HEK293 (cell line): Measurements from ENCODE around the gene POLH.

Experiments used
- CTCF ChIA-PET: fragments of 350-600 bp; formaldehyde crosslinking; extraction: SDS; loops from one replicate; lab custom pipeline; 2021; ENCODE audit warnings: antibody characterized with exemption; lab: Yijun Ruan, JAX
- POLR2A ChIA-PET: fragments of 300-600 bp; formaldehyde crosslinking; extraction: SDS; loops from one replicate; lab custom pipeline; 2020; ENCODE audit warnings: antibody characterized with exemption, inconsistent platforms; lab: Yijun Ruan, JAX
- H3K27ac ChIP-seq: fragments of 200-500 bp; sonication (Bioruptor generic); 2 replicates; pipeline ENCODE4 v1.5.1; 2014; ENCODE audit warnings: low read depth, low read length, control low read depth, inconsistent platforms; ENCODE audit errors: extremely low read depth
- H3K36me3 ChIP-seq, 2 experiments: fragments of 200-500 bp in 1 of 2; sonication (Bioruptor generic) in 1 of 2; 1 replicate in 1 of 2; 2 replicates in 1 of 2; pipeline ENCODE4 v1.5.1; 2014 to 2017; ENCODE audit warnings: inconsistent platforms in 2 of 2, low read length in 2 of 2; ENCODE audit not compliant: control insufficient read depth in 2 of 2, insufficient read depth in 1 of 2
- H3K4me1 ChIP-seq: fragments of 200-500 bp; sonication (Bioruptor generic); 2 replicates; pipeline ENCODE4 v1.5.1; 2014; ENCODE audit warnings: mild to moderate bottlenecking, low read length, inconsistent platforms; ENCODE audit not compliant: control insufficient read depth, insufficient read depth
- H3K4me3 ChIP-seq: 2 replicates; pipeline ENCODE4 v1.5.1; 2011; ENCODE audit warnings: low read depth, mild to moderate bottlenecking, control low read depth, low read length, moderate library complexity
- H3K9me3 ChIP-seq: fragments of 200-500 bp; sonication (Bioruptor generic); 2 replicates; pipeline ENCODE4 v1.5.1; 2014; ENCODE audit warnings: low read depth, low read length, inconsistent platforms; ENCODE audit not compliant: control insufficient read depth, insufficient read depth
- FEZF1 ChIP-seq: fragments of 450-650 bp; formaldehyde crosslinking; IDR thresholded peaks from 2 replicates; pipeline ENCODE4 v1.5.1; 2016; ENCODE audit warnings: missing biosample characterization, missing genetic modification characterization
- OSR2 ChIP-seq: fragments of 450-650 bp; formaldehyde crosslinking; IDR thresholded peaks from 2 replicates; pipeline ENCODE4 v1.5.1; 2016; ENCODE audit warnings: missing biosample characterization, missing genetic modification characterization
- OVOL3 ChIP-seq: fragments of 450-650 bp; formaldehyde crosslinking; IDR thresholded peaks from 2 replicates; pipeline ENCODE4 v1.5.1; 2016; ENCODE audit warnings: missing biosample characterization, missing genetic modification characterization
- REPIN1 ChIP-seq: fragments of 450-650 bp; formaldehyde crosslinking; IDR thresholded peaks from 2 replicates; pipeline ENCODE4 v1.5.1; 2017; ENCODE audit warnings: missing biosample characterization, missing genetic modification characterization, low read depth
- SCRT1 ChIP-seq: fragments of 450-650 bp; formaldehyde crosslinking; IDR thresholded peaks from 2 replicates; pipeline ENCODE4 v1.5.1; 2016; ENCODE audit warnings: missing biosample characterization, missing genetic modification characterization, borderline replicate concordance
- SCRT2 ChIP-seq: fragments of 450-650 bp; formaldehyde crosslinking; IDR thresholded peaks from 2 replicates; pipeline ENCODE4 v1.5.1; 2016; ENCODE audit warnings: missing biosample characterization, missing genetic modification characterization
- ZBTB1 ChIP-seq: fragments of 450-650 bp; formaldehyde crosslinking; IDR thresholded peaks from 2 replicates; pipeline ENCODE4 v1.5.1; 2016; ENCODE audit warnings: missing biosample characterization, missing genetic modification characterization
- ZBTB20 ChIP-seq: fragments of 450-650 bp; formaldehyde crosslinking; IDR thresholded peaks from 2 replicates; pipeline ENCODE4 v1.5.1; 2016; ENCODE audit warnings: missing biosample characterization, missing genetic modification characterization
- ZBTB7A ChIP-seq: fragments of 450-650 bp; formaldehyde crosslinking; IDR thresholded peaks from 2 replicates; pipeline ENCODE4 v1.5.1; 2016; ENCODE audit warnings: low read depth, missing biosample characterization, missing genetic modification characterization
- ZNF121 ChIP-seq: fragments of 450-650 bp; formaldehyde crosslinking; IDR thresholded peaks from 2 replicates; pipeline ENCODE4 v1.5.1; 2016; ENCODE audit warnings: missing biosample characterization, missing genetic modification characterization
- ZNF214 ChIP-seq: fragments of 450-650 bp; formaldehyde crosslinking; IDR thresholded peaks from 2 replicates; pipeline ENCODE4 v1.5.1; 2017; ENCODE audit warnings: missing biosample characterization, mild to moderate bottlenecking, missing genetic modification characterization, borderline replicate concordance
- ZNF274 ChIP-seq, 2 experiments: fragments of 200-500 bp in 1 of 2; fragments of 450-650 bp in 1 of 2; sonication (Bioruptor generic) in 1 of 2; formaldehyde crosslinking in 1 of 2; IDR thresholded peaks; 2 replicates each; pipeline versions ENCODE4 v1.5.1 to v1.6.1; 2014 to 2016; ENCODE audit warnings: borderline replicate concordance in 1 of 2, inconsistent platforms in 1 of 2, low read length in 1 of 2, missing biosample characterization in 1 of 2, missing genetic modification characterization in 1 of 2
- ZNF311 ChIP-seq: fragments of 450-650 bp; formaldehyde crosslinking; IDR thresholded peaks from 2 replicates; pipeline ENCODE4 v1.5.1; 2017; ENCODE audit warnings: missing biosample characterization, missing genetic modification characterization, borderline replicate concordance
- ZNF366 ChIP-seq: fragments of 450-650 bp; formaldehyde crosslinking; conservative IDR thresholded peaks from 2 replicates; pipeline ENCODE4 v1.5.1; 2016; ENCODE audit warnings: missing biosample characterization, missing genetic modification characterization
- ZNF521 ChIP-seq: fragments of 450-650 bp; formaldehyde crosslinking; IDR thresholded peaks from 2 replicates; pipeline ENCODE4 v1.5.1; 2017; ENCODE audit warnings: missing biosample characterization, mild to moderate bottlenecking, missing genetic modification characterization
- ZNF560 ChIP-seq: fragments of 450-650 bp; formaldehyde crosslinking; IDR thresholded peaks from 2 replicates; pipeline ENCODE4 v1.5.1; 2017; ENCODE audit warnings: missing biosample characterization, missing genetic modification characterization, borderline replicate concordance
- ZNF585B ChIP-seq: fragments of 450-650 bp; formaldehyde crosslinking; IDR thresholded peaks from 2 replicates; pipeline ENCODE4 v1.5.1; 2016; ENCODE audit warnings: missing biosample characterization, missing genetic modification characterization
- ZNF624 ChIP-seq: fragments of 450-650 bp; formaldehyde crosslinking; IDR thresholded peaks from 2 replicates; pipeline ENCODE4 v1.5.1; 2017; ENCODE audit warnings: missing biosample characterization, missing genetic modification characterization
- ZNF660 ChIP-seq: fragments of 450-650 bp; IDR thresholded peaks from 2 replicates; pipeline ENCODE4 v1.5.1; 2018; ENCODE audit warnings: missing biosample characterization, mild to moderate bottlenecking, missing genetic modification characterization
- ZNF843 ChIP-seq: fragments of 450-650 bp; formaldehyde crosslinking; IDR thresholded peaks from 2 replicates; pipeline ENCODE4 v1.5.1; 2016; ENCODE audit warnings: missing biosample characterization, missing genetic modification characterization
- ZSCAN30 ChIP-seq: fragments of 450-650 bp; IDR thresholded peaks from 2 replicates; pipeline ENCODE4 v1.5.1; 2018; ENCODE audit warnings: missing biosample characterization, mild to moderate bottlenecking, missing genetic modification characterization, moderate library complexity
- TF ChIP-seq, protein P1 (sequence below): IDR thresholded peaks from 2 replicates; pipeline ENCODE4 v1.6.1; 2011; ENCODE audit warnings: mild to moderate bottlenecking, low read depth, low read length, borderline replicate concordance
- TF ChIP-seq, protein P2 (sequence below): fragments of 450-650 bp; formaldehyde crosslinking; IDR thresholded peaks from 2 replicates; pipeline ENCODE4 v1.5.1; 2017; ENCODE audit warnings: missing biosample characterization, missing genetic modification characterization
- TF ChIP-seq, protein P3 (sequence below): fragments of 450-650 bp; formaldehyde crosslinking; IDR thresholded peaks from 2 replicates; pipeline ENCODE4 v1.5.1; 2017; ENCODE audit warnings: missing biosample characterization, mild to moderate bottlenecking, missing genetic modification characterization, moderate library complexity
- TF ChIP-seq, protein P4 (sequence below): fragments of 450-650 bp; formaldehyde crosslinking; IDR thresholded peaks from 2 replicates; pipeline ENCODE4 v1.5.1; 2016; ENCODE audit warnings: missing biosample characterization, missing genetic modification characterization

The POLH gene

DNA sequence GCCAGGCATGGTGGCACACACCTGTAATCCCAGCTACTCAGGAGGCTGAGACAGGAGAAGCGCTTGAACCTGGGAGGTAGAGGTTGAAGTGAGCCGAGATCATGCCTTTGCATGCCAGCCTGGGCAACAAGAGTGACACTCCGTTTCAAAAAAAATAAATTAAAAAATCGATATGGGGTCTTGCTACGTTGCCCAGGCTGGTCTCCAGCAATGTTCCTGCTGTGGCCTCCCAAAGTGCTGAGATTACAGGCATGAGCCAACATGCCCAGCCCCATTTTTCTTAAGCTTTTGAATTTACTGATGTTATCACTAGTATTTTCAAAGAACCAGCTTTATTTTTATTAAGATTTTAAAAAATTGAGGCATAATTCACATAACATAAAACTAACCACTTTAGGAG, 35.5 kb upstream of the POLH start:
- CTCF ChIA-PET, result interaction anchor here (0.6 to 0.7 kb wide), 3 partner anchors 52 to 142 kb away, joined by 3 to 5 read pairs (median 3); no protein-coding TSS in a partner anchor
- TF ChIP-seq ZNF624 (tag by site-specific recombination), result no peak
- TF ChIP-seq ZNF585B (tag by site-specific recombination), result no peak
- TF ChIP-seq ZNF560, result no peak
- TF ChIP-seq ZNF521 (tag by site-specific recombination), result no peak
- TF ChIP-seq ZNF121, result peak; percentile 93
- TF ChIP-seq, all 188 proteins: peak for 1
- H3K4me1 ChIP-seq, result no peaks in the 10 kb centered on the region
- POLR2A ChIA-PET, result no interaction called here
- peaks cover 73 to 80% of the 10 kb centered on the region in 2 experiments for H3K36me3 ChIP-seq
- H3K4me3 ChIP-seq, result no peak overlapping the region
- no peak overlapping the region for H3K27ac ChIP-seq
- no peaks in the 10 kb centered on the region for H3K9me3 ChIP-seq

DNA sequence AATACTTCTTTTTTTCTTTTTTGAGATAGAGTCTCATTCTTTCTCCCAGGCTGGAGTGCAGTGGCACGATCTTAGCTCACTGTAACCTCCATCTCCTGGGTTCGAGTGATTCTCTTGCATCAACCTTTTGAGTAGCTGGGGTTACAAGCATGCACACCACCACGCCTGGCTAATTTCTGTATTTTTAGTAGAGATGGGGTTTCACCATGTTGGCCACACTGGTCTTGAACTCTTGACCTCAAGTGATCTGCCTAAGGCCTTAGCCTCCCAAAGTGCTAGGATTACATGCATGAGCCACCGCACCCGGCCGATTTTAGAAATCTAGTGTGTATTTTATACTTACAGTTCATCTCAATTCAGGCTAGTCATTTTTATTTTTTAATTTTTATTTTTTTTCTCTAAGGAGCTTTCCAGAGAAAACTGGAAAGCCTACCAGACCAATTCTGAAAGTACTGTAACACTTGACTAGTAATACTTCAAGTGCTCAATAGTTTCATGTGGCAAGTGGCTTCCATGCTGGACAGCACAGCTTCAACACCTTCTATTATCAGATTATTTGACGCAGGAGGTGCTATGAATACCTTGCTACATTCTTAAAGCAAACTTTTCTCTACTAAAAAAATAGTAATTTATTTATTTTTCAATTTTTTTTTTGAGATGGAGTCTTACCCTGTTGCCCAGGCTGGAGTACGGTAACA, 34.1 kb upstream of the POLH start:
- H3K9me3 ChIP-seq, result no peaks in the 10 kb centered on the region
- POLR2A ChIA-PET, result no interaction called here
- no peak overlapping the region for H3K27ac ChIP-seq
- H3K36me3 ChIP-seq, result peaks cover 83 to 85% of the 10 kb centered on the region in 2 experiments
- H3K4me1 ChIP-seq, result no peaks in the 10 kb centered on the region
- CTCF ChIA-PET, result interaction anchor here (0.6 to 1.0 kb wide), 4 partner anchors 14 to 120 kb away, joined by 3 read pairs; partner anchors contain the start of gene XPO5
- no peak overlapping the region for H3K4me3 ChIP-seq
- no peak for TF ChIP-seq SCRT2
- TF ChIP-seq ZNF311 (tag by site-specific recombination), result no peak
- TF ChIP-seq ZNF660, result no peak
- TF ChIP-seq ZNF214 (tag by site-specific recombination), result no peak
- TF ChIP-seq ZNF366 (tag by site-specific recombination), result no peak
- TF ChIP-seq OSR2 (tag by site-specific recombination), result no peak
- no peak for TF ChIP-seq ZNF274 (IDR thresholded peaks at IDR 0.05; ENCODE audit: low read length)
- TF ChIP-seq ZNF274 (tag by site-specific recombination; IDR thresholded peaks at IDR 0.05; ENCODE audit: borderline replicate concordance), result no peak
- no peak for TF ChIP-seq SCRT1 (tag by site-specific recombination)

DNA sequence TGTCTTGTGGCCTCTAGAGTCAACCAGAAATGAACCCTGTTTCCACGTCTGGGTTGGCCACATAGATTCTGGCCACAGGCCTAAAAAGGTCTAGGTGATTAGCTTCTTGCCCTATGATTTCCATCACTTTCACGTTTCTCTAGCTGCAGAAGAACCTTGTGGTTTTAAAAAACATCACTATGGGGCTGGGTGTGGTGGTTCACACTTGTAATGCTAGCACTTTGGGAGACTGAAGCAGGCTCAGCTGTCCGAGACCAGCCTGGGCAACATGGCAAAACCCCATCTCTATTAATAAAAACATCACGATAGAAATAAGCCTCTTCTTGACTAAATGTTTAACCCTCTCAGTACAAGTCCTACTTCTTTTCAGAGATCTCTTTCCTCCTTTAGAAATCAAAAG, 31.5 kb upstream of the POLH start:
- no peaks in the 10 kb centered on the region for H3K9me3 ChIP-seq
- no peak overlapping the region for H3K4me3 ChIP-seq
- CTCF ChIA-PET, result interaction anchor here (1.0 to 1.4 kb wide), 2 partner anchors 20 to 64 kb away, joined by 3 to 4 read pairs; no protein-coding TSS in a partner anchor
- H3K27ac ChIP-seq, result no peak overlapping the region
- H3K4me1 ChIP-seq, result no peaks in the 10 kb centered on the region
- POLR2A ChIA-PET, result interaction anchor here (0.7 to 1.2 kb wide), 2 partner anchors 13 to 31 kb away, joined by 3 read pairs; partner anchors contain the start of genes POLH and XPO5
- H3K36me3 ChIP-seq, result peaks cover 89% of the 10 kb centered on the region in 2 experiments
- TF ChIP-seq ZBTB1 (no peak), REPIN1 (tag by site-specific recombination) (no peak), ZBTB7A (tag by site-specific recombination) (no peak), ZSCAN30 (tag by site-specific recombination) (no peak), ZBTB20 (tag by site-specific recombination) (no peak), FEZF1 (tag by site-specific recombination) (no peak), ZNF214 (tag by site-specific recombination) (no peak), ZNF843 (tag by site-specific recombination) (no peak), OVOL3 (tag by site-specific recombination) (no peak)
- TF ChIP-seq, protein P1, sequence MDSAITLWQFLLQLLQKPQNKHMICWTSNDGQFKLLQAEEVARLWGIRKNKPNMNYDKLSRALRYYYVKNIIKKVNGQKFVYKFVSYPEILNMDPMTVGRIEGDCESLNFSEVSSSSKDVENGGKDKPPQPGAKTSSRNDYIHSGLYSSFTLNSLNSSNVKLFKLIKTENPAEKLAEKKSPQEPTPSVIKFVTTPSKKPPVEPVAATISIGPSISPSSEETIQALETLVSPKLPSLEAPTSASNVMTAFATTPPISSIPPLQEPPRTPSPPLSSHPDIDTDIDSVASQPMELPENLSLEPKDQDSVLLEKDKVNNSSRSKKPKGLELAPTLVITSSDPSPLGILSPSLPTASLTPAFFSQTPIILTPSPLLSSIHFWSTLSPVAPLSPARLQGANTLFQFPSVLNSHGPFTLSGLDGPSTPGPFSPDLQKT, result no peak
- TF ChIP-seq, protein P2, sequence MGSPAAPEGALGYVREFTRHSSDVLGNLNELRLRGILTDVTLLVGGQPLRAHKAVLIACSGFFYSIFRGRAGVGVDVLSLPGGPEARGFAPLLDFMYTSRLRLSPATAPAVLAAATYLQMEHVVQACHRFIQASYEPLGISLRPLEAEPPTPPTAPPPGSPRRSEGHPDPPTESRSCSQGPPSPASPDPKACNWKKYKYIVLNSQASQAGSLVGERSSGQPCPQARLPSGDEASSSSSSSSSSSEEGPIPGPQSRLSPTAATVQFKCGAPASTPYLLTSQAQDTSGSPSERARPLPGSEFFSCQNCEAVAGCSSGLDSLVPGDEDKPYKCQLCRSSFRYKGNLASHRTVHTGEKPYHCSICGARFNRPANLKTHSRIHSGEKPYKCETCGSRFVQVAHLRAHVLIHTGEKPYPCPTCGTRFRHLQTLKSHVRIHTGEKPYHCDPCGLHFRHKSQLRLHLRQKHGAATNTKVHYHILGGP (tag by site-specific recombination), result no peak
- TF ChIP-seq, protein P3, sequence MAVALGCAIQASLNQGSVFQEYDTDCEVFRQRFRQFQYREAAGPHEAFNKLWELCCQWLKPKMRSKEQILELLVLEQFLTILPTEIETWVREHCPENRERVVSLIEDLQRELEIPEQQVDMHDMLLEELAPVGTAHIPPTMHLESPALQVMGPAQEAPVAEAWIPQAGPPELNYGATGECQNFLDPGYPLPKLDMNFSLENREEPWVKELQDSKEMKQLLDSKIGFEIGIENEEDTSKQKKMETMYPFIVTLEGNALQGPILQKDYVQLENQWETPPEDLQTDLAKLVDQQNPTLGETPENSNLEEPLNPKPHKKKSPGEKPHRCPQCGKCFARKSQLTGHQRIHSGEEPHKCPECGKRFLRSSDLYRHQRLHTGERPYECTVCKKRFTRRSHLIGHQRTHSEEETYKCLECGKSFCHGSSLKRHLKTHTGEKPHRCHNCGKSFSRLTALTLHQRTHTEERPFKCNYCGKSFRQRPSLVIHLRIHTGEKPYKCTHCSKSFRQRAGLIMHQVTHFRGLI (tag by site-specific recombination), result no peak
- TF ChIP-seq, protein P4, sequence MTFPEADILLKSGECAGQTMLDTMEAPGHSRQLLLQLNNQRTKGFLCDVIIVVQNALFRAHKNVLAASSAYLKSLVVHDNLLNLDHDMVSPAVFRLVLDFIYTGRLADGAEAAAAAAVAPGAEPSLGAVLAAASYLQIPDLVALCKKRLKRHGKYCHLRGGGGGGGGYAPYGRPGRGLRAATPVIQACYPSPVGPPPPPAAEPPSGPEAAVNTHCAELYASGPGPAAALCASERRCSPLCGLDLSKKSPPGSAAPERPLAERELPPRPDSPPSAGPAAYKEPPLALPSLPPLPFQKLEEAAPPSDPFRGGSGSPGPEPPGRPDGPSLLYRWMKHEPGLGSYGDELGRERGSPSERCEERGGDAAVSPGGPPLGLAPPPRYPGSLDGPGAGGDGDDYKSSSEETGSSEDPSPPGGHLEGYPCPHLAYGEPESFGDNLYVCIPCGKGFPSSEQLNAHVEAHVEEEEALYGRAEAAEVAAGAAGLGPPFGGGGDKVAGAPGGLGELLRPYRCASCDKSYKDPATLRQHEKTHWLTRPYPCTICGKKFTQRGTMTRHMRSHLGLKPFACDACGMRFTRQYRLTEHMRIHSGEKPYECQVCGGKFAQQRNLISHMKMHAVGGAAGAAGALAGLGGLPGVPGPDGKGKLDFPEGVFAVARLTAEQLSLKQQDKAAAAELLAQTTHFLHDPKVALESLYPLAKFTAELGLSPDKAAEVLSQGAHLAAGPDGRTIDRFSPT (tag by site-specific recombination), result no peak
